GM12892 (cell line): ENCODE measurements around the gene HIPK4.

Source experiments
- POLR2A ChIP-seq: IDR thresholded peaks from 2 replicates; pipeline ENCODE4 v1.6.1; 2011; ENCODE audit warnings: low read depth, low read length, control low read depth
- POLR2AphosphoS5 ChIP-seq: IDR thresholded peaks from 2 replicates; pipeline ENCODE4 v1.6.1; 2011; ENCODE audit warnings: low read depth, low read length, control low read depth
- TAF1 ChIP-seq: IDR thresholded peaks from 2 replicates; pipeline ENCODE4 v1.6.1; 2011; ENCODE audit warnings: low read depth, mild to moderate bottlenecking, control low read depth, low read length, borderline replicate concordance

DNA sequence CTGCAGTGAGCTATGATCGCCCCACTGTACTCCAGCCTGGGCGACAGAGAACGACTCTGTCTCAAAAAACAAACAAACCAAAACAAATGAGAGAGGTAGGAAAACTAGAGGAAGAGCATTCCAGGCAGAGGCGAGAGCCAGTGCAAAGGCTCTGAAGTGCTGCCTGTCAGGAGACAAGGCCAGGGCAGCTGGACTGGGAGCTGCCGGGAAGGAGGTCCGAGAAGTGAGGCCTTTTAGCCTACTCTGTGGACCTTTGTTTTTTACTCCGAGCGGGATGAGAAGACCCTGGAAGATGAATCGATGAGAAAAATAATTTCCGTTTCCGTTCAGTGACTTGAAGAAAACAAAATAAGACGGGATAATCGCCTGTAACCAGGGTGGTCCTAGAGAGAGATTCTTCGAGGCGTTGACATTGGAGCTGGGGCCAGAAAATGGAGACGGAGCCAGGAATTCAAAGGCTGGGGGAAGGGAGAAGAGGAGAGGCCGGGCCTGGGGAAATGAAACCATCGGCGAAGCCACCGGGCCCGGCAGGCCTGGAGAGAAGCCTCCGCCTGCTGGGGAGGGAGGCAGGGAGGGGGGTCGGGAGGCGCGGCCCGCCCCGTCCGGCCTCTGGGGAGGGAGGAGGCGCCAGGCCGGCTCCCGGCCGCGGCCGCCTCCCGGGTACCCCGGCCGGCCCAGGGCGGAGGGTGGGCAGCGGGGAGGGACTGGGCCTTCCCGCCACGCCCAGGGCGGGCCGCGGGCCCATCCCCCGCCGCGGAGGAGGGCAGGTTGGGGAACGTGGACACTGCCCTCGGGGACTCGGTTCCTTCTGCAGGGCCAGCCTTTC is 43.6 kb upstream of the HIPK4 start:
- TF ChIP-seq POLR2A (peak; percentile 47; the same call in 1 of the 2 replicates), POLR2AphosphoS5 (no peak), TAF1 (peak; percentile 58; the same call in 1 of the 2 replicates)
